SK-N-SH (cell line): ENCODE measurements around the gene C14orf93. TPM values are rescaled to one million over a fixed set of nuclear protein-coding genes. Genes with fewer than 3 reads are reported as not detected.

Experiments
- CTCF ChIA-PET: fragments of 300-600, 350-600 bp; formaldehyde crosslinking; extraction: SDS; loops from one replicate; lab custom pipeline; 2021; lab: Yijun Ruan, JAX
- POLR2A ChIA-PET: fragments of 350-600 bp; sonication (Branson Sonifier 250); formaldehyde crosslinking; extraction: SDS; loops from one replicate; lab custom pipeline; 2020; ENCODE audit warnings: antibody characterized with exemption, inconsistent platforms; lab: Yijun Ruan, JAX
- DNase-seq: peaks from one replicate; pipeline ENCODE4 v3.0.0; 2012
- H2AFZ ChIP-seq: fragments of 200-600 bp; sonication (generic); 2 replicates; pipeline ENCODE4 v1.8.1; 2016; ENCODE audit warnings: antibody characterized with exemption, mild to moderate bottlenecking, low read depth
- H3F3A ChIP-seq: fragments of 200-600 bp; sonication (generic); replicated peaks from 2 replicates; pipeline ENCODE3; 2016; ENCODE audit warnings: antibody characterized with exemption, mild to moderate bottlenecking; ENCODE audit not compliant: insufficient read depth
- H3K27ac ChIP-seq, 2 experiments: fragments of 200-500 bp in 1 of 2; fragments of 200-600 bp in 1 of 2; sonication (Bioruptor generic) in 1 of 2; sonication (generic), shearing (Covaris generic) in 1 of 2; 2 replicates each; pipeline versions ENCODE4 v1.5.1 to v1.6.1; 2014 to 2016; ENCODE audit warnings: low read depth in 2 of 2, inconsistent platforms in 1 of 2, low read length in 1 of 2, mild to moderate bottlenecking in 1 of 2, mixed read lengths in 1 of 2
- H3K27me3 ChIP-seq: fragments of 200-600 bp; sonication (generic), shearing (Covaris generic); 2 replicates; pipeline ENCODE4 v1.6.1; 2016; ENCODE audit warnings: mixed run types; ENCODE audit not compliant: insufficient read depth
- H3K36me3 ChIP-seq, 2 experiments: fragments of 200-500 bp in 1 of 2; fragments of 200-600 bp in 1 of 2; sonication (Bioruptor generic) in 1 of 2; sonication (generic) in 1 of 2; replicated peaks in 1 of 2; 2 replicates each; pipeline versions ENCODE3 to v1.5.1; 2014 to 2016; ENCODE audit warnings: low read length in 1 of 2, mild to moderate bottlenecking in 1 of 2; ENCODE audit not compliant: insufficient read depth in 2 of 2, control insufficient read depth in 1 of 2
- H3K4me1 ChIP-seq, 2 experiments: fragments of 200-500 bp in 1 of 2; fragments of 200-600 bp in 1 of 2; sonication (Bioruptor generic) in 1 of 2; sonication (generic), shearing (Covaris generic) in 1 of 2; 2 replicates each; pipeline versions ENCODE4 v1.5.1 to v1.6.1; 2014 to 2016; ENCODE audit warnings: low read depth in 1 of 2, low read length in 1 of 2, mixed run types in 1 of 2; ENCODE audit not compliant: insufficient read depth in 2 of 2, control insufficient read depth in 1 of 2
- H3K4me2 ChIP-seq: fragments of 200-600 bp; sonication (generic), shearing (Covaris generic); 2 replicates; pipeline ENCODE4 v1.6.1; 2017; ENCODE audit warnings: mixed run types
- H3K4me3 ChIP-seq, 2 experiments: fragments of 200-500 bp in 1 of 2; fragments of 200-600 bp in 1 of 2; sonication (Bioruptor generic) in 1 of 2; sonication (generic), shearing (Covaris generic) in 1 of 2; 2 replicates each; pipeline versions ENCODE4 v1.5.1 to v1.8.1; 2014 to 2016; ENCODE audit warnings: low read depth in 2 of 2, inconsistent platforms in 1 of 2, low read length in 1 of 2, mild to moderate bottlenecking in 1 of 2, mixed read lengths in 1 of 2, moderate library complexity in 1 of 2
- H3K79me2 ChIP-seq: fragments of 200-600 bp; sonication (generic); 2 replicates; pipeline ENCODE4 v1.8.1; 2017; ENCODE audit warnings: mild to moderate bottlenecking; ENCODE audit not compliant: insufficient read depth
- H3K9ac ChIP-seq: fragments of 200-600 bp; sonication (generic); 2 replicates; pipeline ENCODE4 v1.6.1; 2017; ENCODE audit warnings: mixed run types
- H3K9me2 ChIP-seq: fragments of 200-600 bp; sonication (generic); 2 replicates; pipeline ENCODE4 v1.6.1; 2017; ENCODE audit warnings: mixed run types
- H3K9me3 ChIP-seq: fragments of 200-600 bp; sonication (generic); 2 replicates; pipeline ENCODE4 v1.6.1; 2017; ENCODE audit warnings: mixed run types, mild to moderate bottlenecking, moderate library complexity
- H4K20me1 ChIP-seq: fragments of 200-600 bp; sonication (generic); 2 replicates; pipeline ENCODE4 v1.6.1; 2017; ENCODE audit warnings: mild to moderate bottlenecking, mixed run types; ENCODE audit not compliant: insufficient read depth
- CHD2 ChIP-seq: fragments of 150-350 bp; IDR thresholded peaks from 2 replicates; pipeline ENCODE4 v1.6.1; 2018; ENCODE audit warnings: low read length; ENCODE audit not compliant: partially characterized antibody
- ELF1 ChIP-seq: IDR thresholded peaks from 2 replicates; pipeline ENCODE4 v1.4.0; 2012
- FOSL2 ChIP-seq: IDR thresholded peaks from 2 replicates; pipeline ENCODE4 v1.4.0; 2012; ENCODE audit warnings: low read depth, mild to moderate bottlenecking, moderate library complexity, borderline replicate concordance
- FOXJ3 ChIP-seq: sonication (generic); formaldehyde crosslinking; IDR thresholded peaks from 2 replicates; pipeline ENCODE4 v1.5.1; 2020; ENCODE audit warnings: mild to moderate bottlenecking, missing genetic modification reagents
- FOXM1 ChIP-seq: IDR thresholded peaks from 2 replicates; pipeline ENCODE4 v1.4.0; 2012; ENCODE audit warnings: low read depth, mild to moderate bottlenecking
- IRF3 ChIP-seq: fragments of 150-350 bp; IDR thresholded peaks from 2 replicates; pipeline ENCODE4 v1.6.1; 2016; ENCODE audit warnings: mild to moderate bottlenecking, low read depth, low read length
- JUND ChIP-seq: IDR thresholded peaks from 2 replicates; pipeline ENCODE4 v1.4.0; 2012
- NFIC ChIP-seq: IDR thresholded peaks from 2 replicates; pipeline ENCODE4 v1.4.0; 2012; ENCODE audit warnings: borderline replicate concordance
- POLR2AphosphoS5 ChIP-seq: IDR thresholded peaks from 2 replicates; pipeline ENCODE4 v1.6.1; 2012; ENCODE audit warnings: low read depth, low read length
- RAD21 ChIP-seq: IDR thresholded peaks from 2 replicates; pipeline ENCODE4 v1.6.1; 2012; ENCODE audit warnings: mild to moderate bottlenecking, low read length
- RCOR1 ChIP-seq: fragments of 150-350 bp; IDR thresholded peaks from 2 replicates; pipeline ENCODE4 v1.6.1; 2017; ENCODE audit warnings: antibody characterized with exemption, low read length
- SMC3 ChIP-seq: IDR thresholded peaks from 2 replicates; pipeline ENCODE4 v1.6.1; 2012; ENCODE audit warnings: low read depth, low read length, improper control_type of control experiment
- TCF12 ChIP-seq: IDR thresholded peaks from 2 replicates; pipeline ENCODE4 v1.4.0; 2012
- USF2 ChIP-seq: fragments of 150-350 bp; IDR thresholded peaks from 2 replicates; pipeline ENCODE4 v1.6.1; 2017; ENCODE audit warnings: antibody characterized with exemption, low read length, low read depth, borderline replicate concordance
- ZBTB33 ChIP-seq: IDR thresholded peaks from 2 replicates; pipeline ENCODE4 v1.4.0; 2012; ENCODE audit warnings: low read depth, borderline replicate concordance
- WGBS: methylation state at CpG from one replicate; pipeline ENCODE4 v1.1.6; 2017; ENCODE audit warnings: low lambda C conversion rate; 5-methylcytosine and 5-hydroxymethylcytosine counted together
- polyA plus RNA-seq, 3 experiments: library from polyadenylated mRNA; depleted of rRNA; stranded (reverse); fragments of >200 nt; gene quantifications; 2 replicates each; pipeline ENCODE4 v1.2.3, GENCODE V29; 2012
- TF ChIP-seq, protein P1 (sequence below): fragments of 200-600 bp; sonication (generic); IDR thresholded peaks from 2 replicates; pipeline ENCODE4 v1.6.1; 2017; ENCODE audit warnings: antibody characterized with exemption, mild to moderate bottlenecking, moderate library complexity

C14orf93 gene
- polyA plus RNA-seq, 1 of the 3 experiments (the other 2 are of a cell fraction) = 9.1 TPM

DNA sequence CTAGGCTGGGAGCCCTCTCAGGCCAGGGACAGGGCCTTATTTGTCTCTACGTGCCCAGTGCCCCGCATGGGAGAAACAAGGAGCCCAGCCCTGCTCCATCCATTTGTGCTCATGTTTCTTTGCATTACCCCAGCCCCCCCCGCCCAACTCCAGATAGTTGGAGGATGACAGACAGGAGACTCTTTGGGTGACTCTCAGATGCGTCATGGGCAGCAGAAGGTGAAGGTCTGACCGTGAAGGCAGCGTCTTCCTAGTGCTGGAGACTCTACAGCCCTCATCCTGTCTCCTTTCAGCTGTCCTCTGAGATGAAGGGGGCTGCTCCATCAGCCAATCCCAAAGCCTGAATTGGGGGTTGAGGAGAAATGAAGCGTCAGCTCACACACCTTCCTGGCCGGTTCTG lies 31.8 kb upstream of the C14orf93 start:
- CTCF ChIA-PET = interaction anchor here (0.6 to 33.1 kb wide), 6 partner anchors 14 to 73 kb away, joined by 3 to 1566 read pairs (median 3); partner anchors contain the start of genes AJUBA and CDH24
- TF ChIP-seq FOXM1 (no peak), FOSL2 (no peak; the same call in 1 of the 2 replicates), RCOR1 (no peak)
- POLR2A ChIA-PET = no interaction called here
- Histone ChIP-seq H4K20me1 (no peaks in the 10 kb centered on the region), H3K27ac (0 out of 4 replicates have a peak overlapping the region, but pooled peaks of 1 of the 2 experiments have one; percentile 14), H3K9me3 (no peaks in the 10 kb centered on the region), H3K36me3 (no peaks in the 10 kb centered on the region), H3K4me1 (peaks cover 0 to 9% of the 10 kb centered on the region in 2 experiments; a peak in 1 of 4 replicates), H3F3A (peaks cover 4% of the 10 kb centered on the region), H3K4me3 (no peak overlapping the region), H3K27me3 (no peaks in the 10 kb centered on the region), H3K4me2 (no peak overlapping the region), H3K9me2 (no peaks in the 10 kb centered on the region), H3K9ac (no peak overlapping the region), H3K79me2 (no peaks in the 10 kb centered on the region), H2AFZ (no peak overlapping the region; the same call in 1 of the 2 replicates)
- 62% methylated on average over 8 of the region's 8 CpGs for WGBS
- no peak for DNase-seq

DNA sequence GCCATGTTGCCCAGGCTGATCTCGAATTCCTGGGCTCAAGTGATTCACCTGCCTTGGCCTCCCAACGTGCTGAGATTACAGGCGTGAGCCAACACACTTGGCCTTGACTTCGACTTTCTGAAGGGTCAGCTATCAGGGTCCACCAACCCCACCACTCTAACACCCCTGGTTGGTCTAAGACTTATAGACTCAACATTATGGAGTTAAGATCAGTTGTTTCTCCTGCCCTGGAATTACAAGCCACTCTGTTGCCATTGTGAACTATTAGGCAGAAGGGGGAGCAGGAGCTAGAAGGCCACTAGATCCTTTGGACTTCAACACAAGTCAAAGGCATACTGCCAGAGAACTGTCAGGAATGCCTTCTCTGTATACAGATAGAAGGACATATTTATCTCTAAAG lies 30.2 kb upstream of the C14orf93 start:
- no peak overlapping the region for H3K4me2 ChIP-seq
- ChIA-PET CTCF (interaction anchor here (1.3 to 33.1 kb wide), 4 partner anchors 17 to 52 kb away, joined by 3 to 1566 read pairs (median 6); partner anchors contain the start of gene AJUBA), POLR2A (no interaction called here)
- TF ChIP-seq IRF3 = no peak
- TF ChIP-seq CHD2 = no peak
- no peak for TF ChIP-seq SMC3
- TF ChIP-seq, protein P1, sequence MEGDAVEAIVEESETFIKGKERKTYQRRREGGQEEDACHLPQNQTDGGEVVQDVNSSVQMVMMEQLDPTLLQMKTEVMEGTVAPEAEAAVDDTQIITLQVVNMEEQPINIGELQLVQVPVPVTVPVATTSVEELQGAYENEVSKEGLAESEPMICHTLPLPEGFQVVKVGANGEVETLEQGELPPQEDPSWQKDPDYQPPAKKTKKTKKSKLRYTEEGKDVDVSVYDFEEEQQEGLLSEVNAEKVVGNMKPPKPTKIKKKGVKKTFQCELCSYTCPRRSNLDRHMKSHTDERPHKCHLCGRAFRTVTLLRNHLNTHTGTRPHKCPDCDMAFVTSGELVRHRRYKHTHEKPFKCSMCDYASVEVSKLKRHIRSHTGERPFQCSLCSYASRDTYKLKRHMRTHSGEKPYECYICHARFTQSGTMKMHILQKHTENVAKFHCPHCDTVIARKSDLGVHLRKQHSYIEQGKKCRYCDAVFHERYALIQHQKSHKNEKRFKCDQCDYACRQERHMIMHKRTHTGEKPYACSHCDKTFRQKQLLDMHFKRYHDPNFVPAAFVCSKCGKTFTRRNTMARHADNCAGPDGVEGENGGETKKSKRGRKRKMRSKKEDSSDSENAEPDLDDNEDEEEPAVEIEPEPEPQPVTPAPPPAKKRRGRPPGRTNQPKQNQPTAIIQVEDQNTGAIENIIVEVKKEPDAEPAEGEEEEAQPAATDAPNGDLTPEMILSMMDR = no peak
- no peak for TF ChIP-seq USF2
- no peak for TF ChIP-seq FOXJ3
- TF ChIP-seq TCF12 = no peak
- no peak for TF ChIP-seq POLR2AphosphoS5
- no peak for TF ChIP-seq RAD21
- TF ChIP-seq ZBTB33 = no peak
- no peak for TF ChIP-seq NFIC
- TF ChIP-seq ELF1 = no peak
- TF ChIP-seq FOSL2 = no peak
- TF ChIP-seq JUND = no peak
- H3K9me2 ChIP-seq = no peaks in the 10 kb centered on the region
- no peak overlapping the region for H3K9ac ChIP-seq
- 90% methylated on average over 4 of the region's 4 CpGs for WGBS
- no peaks in the 10 kb centered on the region for H4K20me1 ChIP-seq
- H3K27ac ChIP-seq = no peak overlapping the region
- H3K9me3 ChIP-seq = no peaks in the 10 kb centered on the region
- no peaks in the 10 kb centered on the region for H3K36me3 ChIP-seq
- no peak overlapping the region for H2AFZ ChIP-seq
- H3K27me3 ChIP-seq = no peaks in the 10 kb centered on the region
- H3K4me3 ChIP-seq = no peak overlapping the region
- no peak for DNase-seq
- peaks cover 4% of the 10 kb centered on the region for H3F3A ChIP-seq
- no peaks in the 10 kb centered on the region for H3K79me2 ChIP-seq
- peaks cover 0 to 9% of the 10 kb centered on the region in 2 experiments; a peak in 2 of 4 replicates for H3K4me1 ChIP-seq
